Effector memory CD8-positive, alpha-beta T cell (primary cell): ENCODE results near the gene TRIM71.

ENCODE experiments used
- ATAC-seq: fragments of 150-1000 bp; cut with Tn5 transposase; replicated peaks from 2 replicates; pipeline ENCODE4 v1.10.0; 2021; ENCODE audit warnings: mild to moderate bottlenecking, moderate library complexity
- DNase-seq, 3 experiments: peaks; one replicate each; pipeline ENCODE4 v3.0.0; 2021
- H3K27ac Mint-ChIP-seq, 2 donors: one replicate each; pipeline ENCODE4 v1.8.0; 2022; ENCODE audit warnings: mild to moderate bottlenecking in 2 of 2, mixed read lengths in 2 of 2, moderate library complexity in 2 of 2
- H3K27me3 Mint-ChIP-seq, 2 donors: one replicate each; pipeline ENCODE4 v1.8.0; 2022; ENCODE audit warnings: mixed read lengths in 2 of 2
- H3K36me3 Mint-ChIP-seq: one replicate; pipeline ENCODE4 v1.8.0; 2022; ENCODE audit warnings: mild to moderate bottlenecking, moderate library complexity, mixed read lengths; ENCODE audit not compliant: insufficient read depth
- H3K4me1 Mint-ChIP-seq, 2 donors: one replicate each; pipeline ENCODE4 v1.8.0; 2022; ENCODE audit warnings: low read depth in 2 of 2, mixed read lengths in 2 of 2
- H3K4me3 Mint-ChIP-seq, 2 donors: one replicate each; pipeline ENCODE4 v1.8.0; 2022; ENCODE audit warnings: mild to moderate bottlenecking in 2 of 2, mixed read lengths in 2 of 2, moderate library complexity in 2 of 2
- H3K9me3 Mint-ChIP-seq, 2 donors: one replicate each; pipeline ENCODE4 v1.8.0; 2022; ENCODE audit warnings: mixed read lengths in 2 of 2

TRIM71 gene

DNA sequence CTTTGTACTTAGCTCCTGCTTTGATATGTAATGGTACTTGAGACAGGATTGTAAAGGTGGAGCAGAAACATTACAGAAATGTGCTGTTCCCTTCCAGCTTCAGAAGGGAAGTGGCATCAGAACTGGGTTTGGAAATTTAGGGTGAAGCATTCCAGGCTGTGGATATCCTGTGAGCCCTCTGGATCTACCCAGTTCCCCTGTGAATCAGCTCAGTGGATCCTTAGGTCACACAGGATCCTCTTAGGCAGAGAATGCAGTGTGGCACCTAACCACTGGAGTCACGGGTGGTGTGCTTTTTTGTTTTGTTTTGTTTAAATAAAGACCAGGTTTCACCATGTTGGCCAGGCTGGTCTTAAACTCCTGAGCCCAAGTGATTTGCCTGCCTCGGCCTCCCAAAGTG lies 66.0 kb downstream of the TRIM71 start:
- Mint-ChIP-seq H3K27me3 (peaks cover 0 to 6% of the 10 kb centered on the region in 2 donors), H3K27ac (peak overlapping the region in 1 of 2 donors; percentile 33), H3K9me3 (no peaks in the 10 kb centered on the region), H3K4me1 (peaks cover 9% of the 10 kb centered on the region in 2 donors), H3K36me3 (no peaks in the 10 kb centered on the region), H3K4me3 (no peak overlapping the region)
- ATAC-seq: no peak
- no peak for DNase-seq

DNA sequence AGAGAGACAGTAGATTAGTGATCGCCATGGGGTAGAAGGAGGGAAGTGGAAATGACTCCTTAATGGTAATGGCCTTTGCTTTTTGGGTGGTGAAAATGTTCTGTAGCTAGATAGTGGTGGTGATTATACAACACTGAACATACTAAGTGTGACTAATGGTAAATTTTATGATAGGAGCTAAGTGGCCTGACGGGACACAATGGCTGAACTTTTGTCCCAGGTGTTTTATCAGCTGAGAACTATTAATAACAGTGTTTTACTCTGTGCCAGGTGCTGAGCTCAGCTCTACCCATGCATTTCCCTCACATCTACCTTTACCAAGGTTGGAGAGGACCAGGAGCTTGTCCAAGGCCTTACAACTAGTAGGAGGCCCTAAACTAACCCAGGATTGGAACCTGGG lies 66.8 kb downstream of the TRIM71 start:
- ATAC-seq: no peak
- DNase-seq: no peak
- H3K4me3 Mint-ChIP-seq: no peak overlapping the region
- H3K9me3 Mint-ChIP-seq: no peaks in the 10 kb centered on the region
- no peak overlapping the region for H3K27ac Mint-ChIP-seq
- peaks cover 0 to 6% of the 10 kb centered on the region in 2 donors for H3K27me3 Mint-ChIP-seq
- H3K4me1 Mint-ChIP-seq: peaks cover 9% of the 10 kb centered on the region in 2 donors
- no peaks in the 10 kb centered on the region for H3K36me3 Mint-ChIP-seq

DNA sequence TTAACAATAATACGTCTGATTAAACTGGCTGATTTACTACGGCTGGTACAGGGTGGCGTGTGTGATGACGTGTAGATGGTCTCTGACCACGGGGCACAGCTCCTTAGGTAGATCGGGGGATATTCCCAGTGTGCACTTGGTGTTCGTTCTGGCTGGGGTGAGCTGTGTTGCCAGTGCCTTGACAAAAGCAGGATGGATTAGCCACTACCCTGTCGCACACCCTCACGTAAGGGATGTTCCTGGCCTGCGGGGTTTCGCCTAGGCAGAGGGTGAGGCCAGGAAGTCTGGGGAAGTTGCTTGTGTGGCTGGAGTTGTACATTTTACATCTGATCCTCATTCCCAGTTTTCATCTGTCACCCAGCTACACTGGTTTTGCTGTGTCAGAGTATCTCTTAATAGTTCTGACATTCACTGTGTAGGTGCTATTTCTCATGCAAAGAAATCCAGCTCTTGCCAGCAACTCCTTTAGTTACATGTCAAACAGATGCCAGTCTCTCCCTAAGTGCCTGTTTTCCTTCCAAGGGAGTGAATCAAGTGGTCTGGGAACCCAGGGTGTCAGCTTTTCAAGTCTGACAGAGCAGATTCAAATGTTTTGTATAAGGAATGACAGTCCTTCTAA lies 67.6 kb downstream of the TRIM71 start:
- Mint-ChIP-seq H3K27me3 (peaks cover 4 to 6% of the 10 kb centered on the region in 2 donors), H3K27ac (no peak overlapping the region), H3K36me3 (no peaks in the 10 kb centered on the region), H3K4me3 (no peak overlapping the region), H3K9me3 (no peaks in the 10 kb centered on the region), H3K4me1 (peaks cover 9% of the 10 kb centered on the region in 2 donors)
- no peak for ATAC-seq
- DNase-seq: no peak

DNA sequence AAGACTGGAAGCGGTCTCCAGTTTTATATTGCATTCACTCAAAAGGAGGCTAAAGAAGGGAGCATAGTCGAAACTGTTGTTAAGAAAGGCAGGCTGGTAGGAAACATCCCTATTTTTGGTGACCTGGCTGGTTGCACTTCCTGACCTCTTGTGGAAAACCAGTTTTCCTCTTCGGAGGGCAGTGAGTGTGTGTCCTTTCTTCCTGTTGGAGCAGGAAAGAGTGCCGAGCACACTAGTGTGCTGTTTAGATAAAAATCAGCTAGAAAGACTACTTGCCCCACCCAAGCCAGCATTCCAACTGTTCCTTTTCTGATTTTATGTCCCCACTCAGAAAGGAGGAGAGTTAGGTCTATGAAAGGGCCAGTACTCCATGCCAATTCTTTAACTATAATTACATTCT lies 68.5 kb downstream of the TRIM71 start:
- ATAC-seq: no peak
- Mint-ChIP-seq H3K4me3 (no peak overlapping the region), H3K9me3 (no peaks in the 10 kb centered on the region), H3K27ac (no peak overlapping the region), H3K27me3 (peaks cover 6 to 13% of the 10 kb centered on the region in 2 donors), H3K36me3 (no peaks in the 10 kb centered on the region), H3K4me1 (peaks cover 9% of the 10 kb centered on the region in 2 donors)
- no peak for DNase-seq

DNA sequence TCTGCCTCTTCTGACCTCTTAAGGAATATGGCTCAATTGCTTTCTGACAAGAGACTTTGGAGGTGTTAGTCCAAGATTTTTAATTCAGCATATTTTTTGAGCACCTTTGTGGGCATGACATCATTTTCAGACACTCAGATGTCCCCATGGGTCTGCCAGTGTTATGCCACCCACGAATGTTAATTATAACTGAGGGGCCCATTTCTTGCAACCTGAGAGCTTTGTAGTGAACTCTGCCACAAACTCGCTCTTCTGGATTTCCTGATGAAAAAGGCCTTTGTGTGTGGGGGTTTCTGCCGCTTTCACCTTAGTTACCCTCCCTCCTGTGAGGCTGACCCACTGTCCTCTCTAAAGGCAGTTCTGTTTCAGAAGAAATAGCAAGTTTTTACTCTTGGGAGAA lies 69.1 kb downstream of the TRIM71 start:
- Mint-ChIP-seq H3K27ac (no peak overlapping the region), H3K9me3 (no peaks in the 10 kb centered on the region), H3K4me1 (peaks cover 9% of the 10 kb centered on the region in 2 donors), H3K4me3 (no peak overlapping the region), H3K27me3 (peaks cover 6 to 19% of the 10 kb centered on the region in 2 donors), H3K36me3 (no peaks in the 10 kb centered on the region)
- ATAC-seq: no peak
- no peak for DNase-seq

DNA sequence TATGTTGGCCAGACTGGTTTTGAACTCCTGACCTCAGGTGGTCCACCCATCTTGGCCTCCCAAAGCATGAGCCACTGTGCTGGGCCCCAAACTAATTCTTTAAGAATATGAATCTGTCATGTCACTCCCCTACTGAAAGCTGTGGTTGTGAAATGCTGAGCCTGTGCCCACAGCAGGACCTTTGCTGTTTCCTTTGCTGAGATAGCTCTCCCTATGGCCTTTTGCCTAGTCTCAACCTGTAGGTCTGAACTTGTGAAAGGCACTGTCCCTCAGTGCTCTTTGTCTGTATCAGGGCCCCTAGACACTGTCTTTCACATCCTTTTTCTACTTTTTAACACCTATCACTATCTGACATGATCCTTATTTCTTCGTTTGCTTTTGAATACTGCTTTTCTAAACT lies 70.9 kb downstream of the TRIM71 start:
- ATAC-seq: no peak
- no peaks in the 10 kb centered on the region for H3K36me3 Mint-ChIP-seq
- H3K4me1 Mint-ChIP-seq: no peaks in the 10 kb centered on the region
- no peak overlapping the region for H3K27ac Mint-ChIP-seq
- H3K27me3 Mint-ChIP-seq: peaks cover 7 to 38% of the 10 kb centered on the region in 2 donors
- no peak overlapping the region for H3K4me3 Mint-ChIP-seq
- H3K9me3 Mint-ChIP-seq: no peaks in the 10 kb centered on the region
- DNase-seq: no peak

DNA sequence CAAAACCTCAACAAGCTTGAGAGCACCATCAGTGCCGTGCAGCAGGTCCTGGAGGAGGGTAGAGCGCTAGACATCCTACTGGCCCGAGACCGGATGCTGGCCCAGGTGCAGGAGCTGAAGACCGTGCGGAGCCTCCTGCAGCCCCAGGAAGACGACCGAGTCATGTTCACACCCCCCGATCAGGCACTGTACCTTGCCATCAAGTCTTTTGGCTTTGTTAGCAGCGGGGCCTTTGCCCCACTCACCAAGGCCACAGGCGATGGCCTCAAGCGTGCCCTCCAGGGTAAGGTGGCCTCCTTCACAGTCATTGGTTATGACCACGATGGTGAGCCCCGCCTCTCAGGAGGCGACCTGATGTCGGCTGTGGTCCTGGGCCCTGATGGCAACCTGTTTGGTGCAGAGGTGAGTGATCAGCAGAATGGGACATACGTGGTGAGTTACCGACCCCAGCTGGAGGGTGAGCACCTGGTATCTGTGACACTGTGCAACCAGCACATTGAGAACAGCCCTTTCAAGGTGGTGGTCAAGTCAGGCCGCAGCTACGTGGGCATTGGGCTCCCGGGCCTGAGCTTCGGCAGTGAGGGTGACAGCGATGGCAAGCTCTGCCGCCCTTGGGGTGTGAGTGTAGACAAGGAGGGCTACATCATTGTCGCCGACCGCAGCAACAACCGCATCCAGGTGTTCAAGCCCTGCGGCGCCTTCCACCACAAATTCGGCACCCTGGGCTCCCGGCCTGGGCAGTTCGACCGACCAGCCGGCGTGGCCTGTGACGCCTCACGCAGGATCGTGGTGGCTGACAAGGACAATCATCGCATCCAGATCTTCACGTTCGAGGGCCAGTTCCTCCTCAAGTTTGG lies 72.9 kb downstream of the TRIM71 start:
- Mint-ChIP-seq H3K27me3 (peaks cover 23 to 56% of the 10 kb centered on the region in 2 donors), H3K27ac (no peak overlapping the region), H3K4me1 (no peaks in the 10 kb centered on the region), H3K4me3 (no peak overlapping the region), H3K36me3 (no peaks in the 10 kb centered on the region), H3K9me3 (no peaks in the 10 kb centered on the region)
- ATAC-seq (no peak), DNase-seq (no peak)

DNA sequence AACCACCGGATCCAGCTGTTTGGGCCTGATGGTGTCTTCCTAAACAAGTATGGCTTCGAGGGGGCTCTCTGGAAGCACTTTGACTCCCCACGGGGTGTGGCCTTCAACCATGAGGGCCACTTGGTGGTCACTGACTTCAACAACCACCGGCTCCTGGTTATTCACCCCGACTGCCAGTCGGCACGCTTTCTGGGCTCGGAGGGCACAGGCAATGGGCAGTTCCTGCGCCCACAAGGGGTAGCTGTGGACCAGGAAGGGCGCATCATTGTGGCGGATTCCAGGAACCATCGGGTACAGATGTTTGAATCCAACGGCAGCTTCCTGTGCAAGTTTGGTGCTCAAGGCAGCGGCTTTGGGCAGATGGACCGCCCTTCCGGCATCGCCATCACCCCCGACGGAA lies 73.6 kb downstream of the TRIM71 start:
- ATAC-seq (no peak), DNase-seq (no peak)
- Mint-ChIP-seq H3K4me3 (no peak overlapping the region), H3K27me3 (peaks cover 28 to 63% of the 10 kb centered on the region in 2 donors), H3K9me3 (no peaks in the 10 kb centered on the region), H3K36me3 (no peaks in the 10 kb centered on the region), H3K4me1 (no peaks in the 10 kb centered on the region), H3K27ac (no peak overlapping the region)

DNA sequence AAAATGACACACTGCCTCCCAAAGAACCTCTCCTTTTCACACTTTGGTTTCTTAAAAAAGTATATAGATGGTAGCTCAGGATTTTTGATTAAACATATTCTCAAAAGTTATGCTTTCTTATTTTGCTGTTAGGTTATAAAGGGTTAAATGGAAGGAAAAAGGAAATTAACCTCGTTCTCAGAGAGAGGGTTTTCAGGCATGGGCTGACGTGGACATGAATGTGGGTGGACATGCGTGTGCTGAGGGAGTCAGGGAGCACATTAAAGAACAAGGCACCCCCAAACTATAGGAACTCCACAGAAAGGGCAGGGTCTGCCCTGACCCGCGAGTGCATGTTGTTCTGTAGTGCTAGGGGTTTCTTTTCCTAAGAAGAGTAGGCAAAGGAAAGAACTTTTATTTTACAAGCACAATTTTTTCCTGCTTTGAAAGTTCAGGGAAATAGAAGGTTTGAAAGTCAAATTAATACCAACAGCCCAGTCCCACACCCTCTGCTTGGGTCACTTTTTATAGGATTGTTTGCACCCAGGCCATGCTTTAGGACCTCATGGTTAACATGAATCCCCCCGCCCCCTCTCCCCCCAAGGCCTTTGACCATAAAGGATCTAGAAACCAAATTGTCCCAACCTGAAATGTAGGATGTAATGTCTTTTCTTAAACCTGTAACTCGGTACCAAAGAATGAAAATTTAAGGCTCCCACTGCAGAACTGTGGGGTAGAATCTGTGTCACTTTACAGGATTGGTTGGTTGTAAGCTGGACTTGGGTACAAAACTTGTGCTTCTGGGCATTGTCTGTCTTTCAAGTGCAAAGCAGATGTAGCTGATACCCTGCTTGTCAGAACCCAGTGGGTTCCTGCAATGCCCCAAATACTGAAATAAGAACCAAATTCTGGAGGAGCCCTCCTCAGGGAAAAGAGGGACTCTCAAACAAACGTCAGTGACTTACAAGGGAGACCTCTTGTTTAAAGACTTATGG lies 75.1 kb downstream of the TRIM71 start:
- Mint-ChIP-seq H3K4me1 (no peaks in the 10 kb centered on the region), H3K27me3 (peaks cover 32 to 69% of the 10 kb centered on the region in 2 donors), H3K9me3 (no peaks in the 10 kb centered on the region), H3K36me3 (no peaks in the 10 kb centered on the region), H3K4me3 (no peak overlapping the region), H3K27ac (no peak overlapping the region)
- no peak for ATAC-seq
- no peak for DNase-seq

DNA sequence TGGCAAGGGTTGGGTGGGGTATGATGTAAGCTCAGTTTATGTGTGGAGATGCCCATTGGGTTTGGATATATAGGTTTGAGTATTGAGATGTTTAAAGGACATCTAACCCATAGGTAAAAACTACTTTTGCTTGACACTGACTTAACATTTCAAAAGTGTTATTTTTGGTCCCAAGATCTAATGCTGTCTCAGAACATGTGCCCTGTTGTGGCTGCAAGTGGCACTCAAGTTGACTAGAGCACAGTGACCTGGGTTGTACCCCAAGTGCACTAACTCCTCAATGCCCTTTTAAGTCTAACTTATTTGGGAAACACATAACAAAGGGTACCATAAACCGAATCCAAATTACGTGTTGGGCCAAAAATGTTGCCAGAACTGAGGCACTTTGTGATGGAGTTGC lies 77.2 kb downstream of the TRIM71 start:
- no peak for DNase-seq
- no peaks in the 10 kb centered on the region for H3K9me3 Mint-ChIP-seq
- peaks cover 48 to 90% of the 10 kb centered on the region in 2 donors for H3K27me3 Mint-ChIP-seq
- H3K4me1 Mint-ChIP-seq: no peaks in the 10 kb centered on the region
- H3K27ac Mint-ChIP-seq: no peak overlapping the region
- no peak overlapping the region for H3K4me3 Mint-ChIP-seq
- no peak for ATAC-seq
- no peaks in the 10 kb centered on the region for H3K36me3 Mint-ChIP-seq

DNA sequence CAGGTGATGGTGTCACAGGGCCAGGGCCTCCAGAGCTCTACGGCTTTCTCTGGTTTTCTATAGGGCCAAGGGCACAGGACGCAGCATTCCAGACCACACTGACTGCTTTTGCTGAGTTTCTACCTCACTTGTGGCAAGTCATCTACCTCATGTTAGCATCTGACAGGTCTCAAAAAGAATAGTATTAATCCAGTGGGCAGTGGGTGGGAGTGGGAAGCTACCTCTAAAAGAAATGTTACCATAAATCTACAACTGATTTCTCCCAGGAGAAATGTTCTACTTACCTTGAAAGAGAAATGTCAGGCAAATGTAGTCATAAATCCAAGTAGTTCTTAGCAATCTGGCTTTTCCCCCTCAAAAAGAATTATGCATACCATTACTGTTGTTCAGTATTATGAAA lies 77.9 kb downstream of the TRIM71 start:
- H3K4me1 Mint-ChIP-seq: no peaks in the 10 kb centered on the region

DNA sequence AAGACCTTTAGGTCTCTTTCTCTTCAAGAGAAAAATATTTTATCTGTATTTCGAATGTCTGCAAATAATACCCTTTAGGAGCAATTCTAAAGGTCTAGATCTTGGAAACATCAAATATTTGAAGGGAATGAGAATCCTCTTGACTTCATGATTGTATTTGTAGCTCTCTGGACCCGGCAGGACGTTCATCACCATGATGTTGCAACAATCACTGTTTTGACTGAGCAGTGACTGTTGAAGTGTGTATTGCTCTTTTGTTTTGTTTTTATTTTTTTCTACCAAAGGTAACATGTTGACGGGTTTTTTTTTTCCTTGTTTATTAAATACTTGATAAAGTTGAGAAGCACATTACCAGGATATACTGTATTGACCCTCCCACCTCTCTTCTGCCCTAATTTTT lies 78.3 kb downstream of the TRIM71 start:
- Mint-ChIP-seq H3K36me3 (no peaks in the 10 kb centered on the region), H3K4me3 (no peak overlapping the region), H3K4me1 (no peaks in the 10 kb centered on the region), H3K27me3 (peaks cover 52 to 88% of the 10 kb centered on the region in 2 donors), H3K9me3 (no peaks in the 10 kb centered on the region), H3K27ac (no peak overlapping the region)
- DNase-seq: no peak
- no peak for ATAC-seq

More for the DNA sequence above, 77.9 kb downstream of the TRIM71 start:
- no peak overlapping the region for H3K4me3 Mint-ChIP-seq
- DNase-seq: no peak
- H3K36me3 Mint-ChIP-seq: no peaks in the 10 kb centered on the region
- no peak for ATAC-seq
- H3K27ac Mint-ChIP-seq: no peak overlapping the region
- no peaks in the 10 kb centered on the region for H3K9me3 Mint-ChIP-seq
- H3K27me3 Mint-ChIP-seq: peaks cover 48 to 88% of the 10 kb centered on the region in 2 donors

DNA sequence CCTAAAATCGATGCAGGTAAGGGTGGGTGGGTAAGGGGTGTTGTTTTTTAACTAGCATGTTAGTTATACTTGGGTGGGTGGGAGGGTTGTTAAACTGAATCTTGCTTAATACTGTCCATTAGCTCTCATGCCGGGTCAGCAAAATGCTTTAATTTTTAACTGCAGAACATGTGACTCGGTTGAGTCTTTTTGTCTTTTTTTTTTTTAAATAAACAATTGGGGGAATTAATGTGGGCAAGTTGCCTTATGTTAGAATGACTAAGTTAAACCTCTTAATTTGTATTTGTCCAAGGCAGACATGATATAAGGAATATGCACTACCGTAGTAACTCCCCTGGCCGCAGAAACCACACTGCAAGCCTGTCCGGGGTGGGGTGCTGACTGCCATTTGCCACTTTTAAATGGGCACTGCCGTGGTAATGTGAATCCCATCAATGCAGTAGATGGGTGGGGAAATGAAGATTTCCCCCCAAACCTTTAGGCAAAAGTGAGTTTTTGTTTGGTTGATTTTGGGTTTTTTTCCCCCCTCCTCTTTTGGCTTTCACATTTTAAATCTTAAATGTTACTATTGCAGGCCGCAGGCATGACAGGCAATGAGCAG lies 79.3 kb downstream of the TRIM71 start:
- Mint-ChIP-seq H3K27me3 (peaks cover 55 to 86% of the 10 kb centered on the region in 2 donors), H3K4me3 (no peak overlapping the region), H3K36me3 (no peaks in the 10 kb centered on the region), H3K27ac (no peak overlapping the region), H3K4me1 (no peaks in the 10 kb centered on the region), H3K9me3 (no peaks in the 10 kb centered on the region)
- DNase-seq: no peak
- no peak for ATAC-seq
